HEK293 (cell line): ENCODE measurements around the gene TBC1D22A.

Source experiments
- CTCF ChIA-PET: fragments of 350-600 bp; formaldehyde crosslinking; extraction: SDS; loops from one replicate; lab custom pipeline; 2021; ENCODE audit warnings: antibody characterized with exemption; lab: Yijun Ruan, JAX
- POLR2A ChIA-PET: fragments of 300-600 bp; formaldehyde crosslinking; extraction: SDS; loops from one replicate; lab custom pipeline; 2020; ENCODE audit warnings: antibody characterized with exemption, inconsistent platforms; lab: Yijun Ruan, JAX
- H3K27ac ChIP-seq: fragments of 200-500 bp; sonication (Bioruptor generic); 2 replicates; pipeline ENCODE4 v1.5.1; 2014; ENCODE audit warnings: low read depth, low read length, control low read depth, inconsistent platforms; ENCODE audit errors: extremely low read depth
- H3K36me3 ChIP-seq, 2 experiments: fragments of 200-500 bp in 1 of 2; sonication (Bioruptor generic) in 1 of 2; 1 replicate in 1 of 2; 2 replicates in 1 of 2; pipeline ENCODE4 v1.5.1; 2014 to 2017; ENCODE audit warnings: inconsistent platforms in 2 of 2, low read length in 2 of 2; ENCODE audit not compliant: control insufficient read depth in 2 of 2, insufficient read depth in 1 of 2
- H3K4me1 ChIP-seq: fragments of 200-500 bp; sonication (Bioruptor generic); 2 replicates; pipeline ENCODE4 v1.5.1; 2014; ENCODE audit warnings: mild to moderate bottlenecking, low read length, inconsistent platforms; ENCODE audit not compliant: control insufficient read depth, insufficient read depth
- H3K4me3 ChIP-seq: 2 replicates; pipeline ENCODE4 v1.5.1; 2011; ENCODE audit warnings: low read depth, mild to moderate bottlenecking, control low read depth, low read length, moderate library complexity
- H3K9me3 ChIP-seq: fragments of 200-500 bp; sonication (Bioruptor generic); 2 replicates; pipeline ENCODE4 v1.5.1; 2014; ENCODE audit warnings: low read depth, low read length, inconsistent platforms; ENCODE audit not compliant: control insufficient read depth, insufficient read depth
- BCL11B ChIP-seq: fragments of 450-650 bp; formaldehyde crosslinking; IDR thresholded peaks from 2 replicates; pipeline ENCODE4 v1.5.1; 2016; ENCODE audit warnings: low read depth, missing biosample characterization, missing genetic modification characterization
- GLIS1 ChIP-seq: fragments of 450-650 bp; formaldehyde crosslinking; IDR thresholded peaks from 2 replicates; pipeline ENCODE4 v1.5.1; 2016; ENCODE audit warnings: missing biosample characterization, missing genetic modification characterization
- MYNN ChIP-seq: fragments of 450-650 bp; formaldehyde crosslinking; IDR thresholded peaks from 2 replicates; pipeline ENCODE4 v1.5.1; 2016; ENCODE audit warnings: missing biosample characterization, missing genetic modification characterization, borderline replicate concordance
- OVOL3 ChIP-seq: fragments of 450-650 bp; formaldehyde crosslinking; IDR thresholded peaks from 2 replicates; pipeline ENCODE4 v1.5.1; 2016; ENCODE audit warnings: missing biosample characterization, missing genetic modification characterization
- SP7 ChIP-seq: fragments of 450-650 bp; formaldehyde crosslinking; IDR thresholded peaks from 2 replicates; pipeline ENCODE4 v1.5.1; 2016; ENCODE audit warnings: missing biosample characterization, missing genetic modification characterization
- ZNF140 ChIP-seq: fragments of 450-650 bp; formaldehyde crosslinking; IDR thresholded peaks from 2 replicates; pipeline ENCODE4 v1.5.1; 2016; ENCODE audit warnings: missing biosample characterization, missing genetic modification characterization
- ZNF292 ChIP-seq: fragments of 450-650 bp; formaldehyde crosslinking; IDR thresholded peaks from 2 replicates; pipeline ENCODE4 v1.5.1; 2016; ENCODE audit warnings: low read depth, missing biosample characterization, missing genetic modification characterization, borderline replicate concordance
- ZNF473 ChIP-seq: fragments of 450-650 bp; formaldehyde crosslinking; IDR thresholded peaks from 2 replicates; pipeline ENCODE4 v1.5.1; 2017; ENCODE audit warnings: missing biosample characterization, missing genetic modification characterization
- ZNF544 ChIP-seq: fragments of 450-650 bp; formaldehyde crosslinking; IDR thresholded peaks from 2 replicates; pipeline ENCODE4 v1.5.0; 2017; ENCODE audit warnings: missing biosample characterization, missing genetic modification characterization
- ZNF660 ChIP-seq: fragments of 450-650 bp; IDR thresholded peaks from 2 replicates; pipeline ENCODE4 v1.5.1; 2018; ENCODE audit warnings: missing biosample characterization, mild to moderate bottlenecking, missing genetic modification characterization
- ZNF664 ChIP-seq: fragments of 450-650 bp; formaldehyde crosslinking; IDR thresholded peaks from 2 replicates; pipeline ENCODE4 v1.5.1; 2016; ENCODE audit warnings: missing biosample characterization, missing genetic modification characterization
- ZNF747 ChIP-seq: fragments of 450-650 bp; formaldehyde crosslinking; IDR thresholded peaks from 2 replicates; pipeline ENCODE4 v1.5.1; 2016; ENCODE audit warnings: missing biosample characterization, missing genetic modification characterization
- ZNF792 ChIP-seq: fragments of 450-650 bp; formaldehyde crosslinking; IDR thresholded peaks from 2 replicates; pipeline ENCODE4 v1.5.1; 2016; ENCODE audit warnings: missing biosample characterization, missing genetic modification characterization
- ZNF830 ChIP-seq: fragments of 450-650 bp; IDR thresholded peaks from 2 replicates; pipeline ENCODE4 v1.5.0; 2018; ENCODE audit warnings: missing biosample characterization, missing genetic modification characterization, low read depth, mild to moderate bottlenecking, moderate library complexity
- ZSCAN23 ChIP-seq: fragments of 450-650 bp; formaldehyde crosslinking; IDR thresholded peaks from 2 replicates; pipeline ENCODE4 v1.5.1; 2016; ENCODE audit warnings: missing biosample characterization, missing genetic modification characterization
- TF ChIP-seq, protein P1 (sequence below): fragments of 450-650 bp; formaldehyde crosslinking; IDR thresholded peaks from 2 replicates; pipeline ENCODE4 v1.5.1; 2016; ENCODE audit warnings: missing biosample characterization, missing genetic modification characterization
- TF ChIP-seq, protein P2 (sequence below): fragments of 450-650 bp; formaldehyde crosslinking; IDR thresholded peaks from 2 replicates; pipeline ENCODE4 v1.5.1; 2016; ENCODE audit warnings: missing biosample characterization, missing genetic modification characterization
- TF ChIP-seq, protein P3 (sequence below): fragments of 450-650 bp; formaldehyde crosslinking; IDR thresholded peaks from 2 replicates; pipeline ENCODE4 v1.5.1; 2017; ENCODE audit warnings: missing biosample characterization, missing genetic modification characterization
- TF ChIP-seq, protein P4 (sequence below): fragments of 450-650 bp; formaldehyde crosslinking; optimal IDR thresholded peaks from 2 replicates; pipeline ENCODE3; 2016; ENCODE audit warnings: missing biosample characterization, mild to moderate bottlenecking, missing genetic modification characterization
- TF ChIP-seq, protein P5 (sequence below): fragments of 450-650 bp; formaldehyde crosslinking; IDR thresholded peaks from 2 replicates; pipeline ENCODE4 v1.5.1; 2016; ENCODE audit warnings: missing biosample characterization, missing genetic modification characterization, low read depth
- TF ChIP-seq, protein P6 (sequence below): fragments of 450-650 bp; formaldehyde crosslinking; IDR thresholded peaks from 2 replicates; pipeline ENCODE4 v1.5.1; 2016; ENCODE audit warnings: missing biosample characterization, missing genetic modification characterization, low read depth
- TF ChIP-seq, protein P7 (sequence below): fragments of 450-650 bp; formaldehyde crosslinking; IDR thresholded peaks from 2 replicates; pipeline ENCODE4 v1.5.1; 2016; ENCODE audit warnings: missing biosample characterization, missing genetic modification characterization, borderline replicate concordance

TBC1D22A gene

DNA sequence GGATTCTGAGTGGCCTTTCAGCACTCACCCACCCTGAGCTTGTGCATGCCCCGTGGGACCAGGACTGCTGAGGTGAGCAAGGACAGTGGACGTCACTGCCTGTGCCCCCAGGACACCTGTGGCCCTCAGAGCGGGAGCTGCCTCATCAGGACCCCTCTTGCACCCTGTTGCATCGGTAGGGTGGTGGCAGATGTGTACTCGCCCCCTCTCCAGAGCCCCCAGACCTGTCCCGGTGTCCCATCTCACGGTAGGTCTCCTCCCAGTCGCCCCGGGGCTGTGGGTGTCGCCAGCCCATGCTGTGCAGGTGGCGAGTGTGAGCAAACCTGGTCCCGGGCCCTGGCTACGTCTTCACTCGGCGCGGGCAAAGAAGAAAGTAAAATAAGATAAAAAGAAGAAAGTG lies 374.2 kb downstream of the TBC1D22A start (continued):
- TF ChIP-seq, protein P1, sequence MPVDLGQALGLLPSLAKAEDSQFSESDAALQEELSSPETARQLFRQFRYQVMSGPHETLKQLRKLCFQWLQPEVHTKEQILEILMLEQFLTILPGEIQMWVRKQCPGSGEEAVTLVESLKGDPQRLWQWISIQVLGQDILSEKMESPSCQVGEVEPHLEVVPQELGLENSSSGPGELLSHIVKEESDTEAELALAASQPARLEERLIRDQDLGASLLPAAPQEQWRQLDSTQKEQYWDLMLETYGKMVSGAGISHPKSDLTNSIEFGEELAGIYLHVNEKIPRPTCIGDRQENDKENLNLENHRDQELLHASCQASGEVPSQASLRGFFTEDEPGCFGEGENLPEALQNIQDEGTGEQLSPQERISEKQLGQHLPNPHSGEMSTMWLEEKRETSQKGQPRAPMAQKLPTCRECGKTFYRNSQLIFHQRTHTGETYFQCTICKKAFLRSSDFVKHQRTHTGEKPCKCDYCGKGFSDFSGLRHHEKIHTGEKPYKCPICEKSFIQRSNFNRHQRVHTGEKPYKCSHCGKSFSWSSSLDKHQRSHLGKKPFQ (tag by site-specific recombination), result no peak
- TF ChIP-seq ZNF292 (tag by site-specific recombination), result no peak
- TF ChIP-seq ZNF830, result no peak
- no peak for TF ChIP-seq ZNF664 (tag by site-specific recombination)
- TF ChIP-seq SP7 (tag by site-specific recombination), result no peak
- TF ChIP-seq MYNN (tag by site-specific recombination), result no peak
- TF ChIP-seq, protein P2, sequence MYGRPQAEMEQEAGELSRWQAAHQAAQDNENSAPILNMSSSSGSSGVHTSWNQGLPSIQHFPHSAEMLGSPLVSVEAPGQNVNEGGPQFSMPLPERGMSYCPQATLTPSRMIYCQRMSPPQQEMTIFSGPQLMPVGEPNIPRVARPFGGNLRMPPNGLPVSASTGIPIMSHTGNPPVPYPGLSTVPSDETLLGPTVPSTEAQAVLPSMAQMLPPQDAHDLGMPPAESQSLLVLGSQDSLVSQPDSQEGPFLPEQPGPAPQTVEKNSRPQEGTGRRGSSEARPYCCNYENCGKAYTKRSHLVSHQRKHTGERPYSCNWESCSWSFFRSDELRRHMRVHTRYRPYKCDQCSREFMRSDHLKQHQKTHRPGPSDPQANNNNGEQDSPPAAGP (tag by site-specific recombination), result no peak
- no peak for TF ChIP-seq OVOL3 (tag by site-specific recombination)
- TF ChIP-seq GLIS1 (tag by site-specific recombination), result no peak
- no peak for TF ChIP-seq ZSCAN23 (tag by site-specific recombination)

DNA sequence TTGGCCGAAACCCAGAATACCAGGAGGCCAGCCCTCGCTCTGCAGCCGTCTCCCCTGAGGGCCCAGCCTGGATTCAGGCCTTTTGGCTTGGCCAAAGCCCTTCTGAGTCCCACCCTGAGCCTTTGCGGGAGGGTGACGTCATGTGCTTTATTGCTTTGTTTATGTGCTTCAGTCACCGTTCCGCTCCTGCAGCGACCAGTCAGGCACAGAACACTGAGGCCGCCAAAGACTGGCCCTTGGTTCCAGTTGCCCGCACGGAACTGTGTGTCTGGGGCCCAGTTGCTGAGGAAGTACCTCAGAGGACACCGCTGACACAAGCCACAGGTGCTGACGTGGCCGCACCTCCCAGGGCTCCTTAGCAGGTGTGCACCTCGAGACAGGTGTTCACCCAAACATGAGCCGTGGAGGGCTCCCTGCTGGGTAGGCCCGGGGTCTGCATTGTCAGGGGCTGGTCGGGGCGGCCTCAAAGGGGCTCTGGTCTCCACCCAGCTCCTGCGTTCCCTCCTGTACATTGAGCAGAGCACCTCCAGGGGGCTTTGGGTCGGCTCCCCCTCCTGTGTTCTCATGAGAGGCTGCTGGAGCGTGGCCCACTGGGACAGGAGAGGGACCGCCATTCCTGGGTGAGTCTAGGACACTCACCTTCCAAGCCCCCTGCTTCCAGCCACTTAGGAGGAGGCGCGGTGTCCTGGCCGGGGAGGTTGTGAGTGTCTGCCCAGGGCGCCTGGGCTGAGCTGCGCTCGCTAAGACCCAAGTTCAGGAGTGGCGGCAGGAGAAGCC lies 376.8 kb downstream of the TBC1D22A start:
- no peak overlapping the region for H3K27ac ChIP-seq
- no peaks in the 10 kb centered on the region for H3K36me3 ChIP-seq
- H3K4me1 ChIP-seq, result no peaks in the 10 kb centered on the region
- TF ChIP-seq ZNF660 (tag by site-specific recombination) (no peak), ZNF473 (tag by site-specific recombination) (no peak), BCL11B (tag by site-specific recombination) (no peak), GLIS1 (tag by site-specific recombination) (no peak)
- TF ChIP-seq, protein P3, sequence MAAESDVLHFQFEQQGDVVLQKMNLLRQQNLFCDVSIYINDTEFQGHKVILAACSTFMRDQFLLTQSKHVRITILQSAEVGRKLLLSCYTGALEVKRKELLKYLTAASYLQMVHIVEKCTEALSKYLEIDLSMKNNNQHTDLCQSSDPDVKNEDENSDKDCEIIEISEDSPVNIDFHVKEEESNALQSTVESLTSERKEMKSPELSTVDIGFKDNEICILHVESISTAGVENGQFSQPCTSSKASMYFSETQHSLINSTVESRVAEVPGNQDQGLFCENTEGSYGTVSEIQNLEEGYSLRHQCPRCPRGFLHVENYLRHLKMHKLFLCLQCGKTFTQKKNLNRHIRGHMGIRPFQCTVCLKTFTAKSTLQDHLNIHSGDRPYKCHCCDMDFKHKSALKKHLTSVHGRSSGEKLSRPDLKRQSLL, result no peak
- H3K9me3 ChIP-seq, result no peaks in the 10 kb centered on the region
- ChIA-PET POLR2A (no interaction called here), CTCF (interaction anchor here (0.8 kb wide), 1 partner anchor 338 kb away, joined by 3 read pairs; no protein-coding TSS in a partner anchor)
- no peak overlapping the region for H3K4me3 ChIP-seq

DNA sequence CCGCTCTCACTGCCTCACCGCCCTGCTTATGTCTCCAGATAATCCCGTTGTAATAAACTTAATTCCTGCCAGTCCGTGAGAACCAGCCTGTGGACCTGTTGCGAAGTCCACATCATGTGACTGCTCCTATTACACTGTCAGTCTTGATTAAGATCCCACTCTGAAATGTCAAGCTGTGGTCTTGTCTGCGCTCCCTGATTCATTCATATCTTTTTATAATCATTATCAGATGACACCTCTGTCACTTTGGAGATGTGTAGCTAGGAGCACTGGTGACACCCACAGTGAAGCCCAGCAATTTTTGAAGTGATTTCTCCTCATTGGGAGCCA lies 377.3 kb downstream of the TBC1D22A start:
- Histone ChIP-seq H3K27ac (no peak overlapping the region), H3K36me3 (no peaks in the 10 kb centered on the region), H3K9me3 (no peaks in the 10 kb centered on the region), H3K4me1 (no peaks in the 10 kb centered on the region)
- TF ChIP-seq, protein P4, sequence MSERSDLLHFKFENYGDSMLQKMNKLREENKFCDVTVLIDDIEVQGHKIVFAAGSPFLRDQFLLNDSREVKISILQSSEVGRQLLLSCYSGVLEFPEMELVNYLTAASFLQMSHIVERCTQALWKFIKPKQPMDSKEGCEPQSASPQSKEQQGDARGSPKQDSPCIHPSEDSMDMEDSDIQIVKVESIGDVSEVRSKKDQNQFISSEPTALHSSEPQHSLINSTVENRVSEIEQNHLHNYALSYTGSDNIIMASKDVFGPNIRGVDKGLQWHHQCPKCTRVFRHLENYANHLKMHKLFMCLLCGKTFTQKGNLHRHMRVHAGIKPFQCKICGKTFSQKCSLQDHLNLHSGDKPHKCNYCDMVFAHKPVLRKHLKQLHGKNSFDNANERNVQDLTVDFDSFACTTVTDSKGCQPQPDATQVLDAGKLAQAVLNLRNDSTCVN, result no peak
- TF ChIP-seq, protein P5, sequence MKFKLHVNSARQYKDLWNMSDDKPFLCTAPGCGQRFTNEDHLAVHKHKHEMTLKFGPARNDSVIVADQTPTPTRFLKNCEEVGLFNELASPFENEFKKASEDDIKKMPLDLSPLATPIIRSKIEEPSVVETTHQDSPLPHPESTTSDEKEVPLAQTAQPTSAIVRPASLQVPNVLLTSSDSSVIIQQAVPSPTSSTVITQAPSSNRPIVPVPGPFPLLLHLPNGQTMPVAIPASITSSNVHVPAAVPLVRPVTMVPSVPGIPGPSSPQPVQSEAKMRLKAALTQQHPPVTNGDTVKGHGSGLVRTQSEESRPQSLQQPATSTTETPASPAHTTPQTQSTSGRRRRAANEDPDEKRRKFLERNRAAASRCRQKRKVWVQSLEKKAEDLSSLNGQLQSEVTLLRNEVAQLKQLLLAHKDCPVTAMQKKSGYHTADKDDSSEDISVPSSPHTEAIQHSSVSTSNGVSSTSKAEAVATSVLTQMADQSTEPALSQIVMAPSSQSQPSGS, result no peak
- TF ChIP-seq ZNF140 (tag by site-specific recombination), result no peak
- TF ChIP-seq ZNF792 (tag by site-specific recombination), result no peak
- TF ChIP-seq, protein P6, sequence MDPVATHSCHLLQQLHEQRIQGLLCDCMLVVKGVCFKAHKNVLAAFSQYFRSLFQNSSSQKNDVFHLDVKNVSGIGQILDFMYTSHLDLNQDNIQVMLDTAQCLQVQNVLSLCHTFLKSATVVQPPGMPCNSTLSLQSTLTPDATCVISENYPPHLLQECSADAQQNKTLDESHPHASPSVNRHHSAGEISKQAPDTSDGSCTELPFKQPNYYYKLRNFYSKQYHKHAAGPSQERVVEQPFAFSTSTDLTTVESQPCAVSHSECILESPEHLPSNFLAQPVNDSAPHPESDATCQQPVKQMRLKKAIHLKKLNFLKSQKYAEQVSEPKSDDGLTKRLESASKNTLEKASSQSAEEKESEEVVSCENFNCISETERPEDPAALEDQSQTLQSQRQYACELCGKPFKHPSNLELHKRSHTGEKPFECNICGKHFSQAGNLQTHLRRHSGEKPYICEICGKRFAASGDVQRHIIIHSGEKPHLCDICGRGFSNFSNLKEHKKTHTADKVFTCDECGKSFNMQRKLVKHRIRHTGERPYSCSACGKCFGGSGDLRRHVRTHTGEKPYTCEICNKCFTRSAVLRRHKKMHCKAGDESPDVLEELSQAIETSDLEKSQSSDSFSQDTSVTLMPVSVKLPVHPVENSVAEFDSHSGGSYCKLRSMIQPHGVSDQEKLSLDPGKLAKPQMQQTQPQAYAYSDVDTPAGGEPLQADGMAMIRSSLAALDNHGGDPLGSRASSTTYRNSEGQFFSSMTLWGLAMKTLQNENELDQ (tag by site-specific recombination), result no peak
- TF ChIP-seq ZNF747 (tag by site-specific recombination), result no peak
- no peak for TF ChIP-seq ZNF544 (tag by site-specific recombination)
- TF ChIP-seq, protein P7, sequence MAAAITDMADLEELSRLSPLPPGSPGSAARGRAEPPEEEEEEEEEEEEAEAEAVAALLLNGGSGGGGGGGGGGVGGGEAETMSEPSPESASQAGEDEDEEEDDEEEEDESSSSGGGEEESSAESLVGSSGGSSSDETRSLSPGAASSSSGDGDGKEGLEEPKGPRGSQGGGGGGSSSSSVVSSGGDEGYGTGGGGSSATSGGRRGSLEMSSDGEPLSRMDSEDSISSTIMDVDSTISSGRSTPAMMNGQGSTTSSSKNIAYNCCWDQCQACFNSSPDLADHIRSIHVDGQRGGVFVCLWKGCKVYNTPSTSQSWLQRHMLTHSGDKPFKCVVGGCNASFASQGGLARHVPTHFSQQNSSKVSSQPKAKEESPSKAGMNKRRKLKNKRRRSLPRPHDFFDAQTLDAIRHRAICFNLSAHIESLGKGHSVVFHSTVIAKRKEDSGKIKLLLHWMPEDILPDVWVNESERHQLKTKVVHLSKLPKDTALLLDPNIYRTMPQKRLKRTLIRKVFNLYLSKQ (tag by site-specific recombination), result no peak
- TF ChIP-seq, all 188 proteins: peak for 0
- no peak overlapping the region for H3K4me3 ChIP-seq
- CTCF ChIA-PET, result interaction anchor here (0.8 kb wide), 1 partner anchor 339 kb away, joined by 3 read pairs; no protein-coding TSS in a partner anchor
- POLR2A ChIA-PET, result no interaction called here
